NB4 (cell line): ENCODE results near the gene PIEZO2.

Source experiments
- MYC ChIP-seq: IDR thresholded peaks from 2 replicates; pipeline ENCODE4 v1.6.1; 2011; ENCODE audit warnings: low read depth, low read length
- POLR2A ChIP-seq: IDR thresholded peaks from 2 replicates; pipeline ENCODE4 v1.6.1; 2011; ENCODE audit warnings: mild to moderate bottlenecking; ENCODE audit not compliant: insufficient read length; ENCODE audit errors: extremely low read depth
- TF ChIP-seq, protein P1 (sequence below): IDR thresholded peaks from one replicate; pipeline ENCODE4 v1.5.1; 2012; ENCODE audit warnings: low read depth, low read length
- TF ChIP-seq, protein P2 (sequence below): IDR thresholded peaks from 2 replicates; pipeline ENCODE4 v1.6.1; 2011; ENCODE audit warnings: low read depth, low read length

DNA sequence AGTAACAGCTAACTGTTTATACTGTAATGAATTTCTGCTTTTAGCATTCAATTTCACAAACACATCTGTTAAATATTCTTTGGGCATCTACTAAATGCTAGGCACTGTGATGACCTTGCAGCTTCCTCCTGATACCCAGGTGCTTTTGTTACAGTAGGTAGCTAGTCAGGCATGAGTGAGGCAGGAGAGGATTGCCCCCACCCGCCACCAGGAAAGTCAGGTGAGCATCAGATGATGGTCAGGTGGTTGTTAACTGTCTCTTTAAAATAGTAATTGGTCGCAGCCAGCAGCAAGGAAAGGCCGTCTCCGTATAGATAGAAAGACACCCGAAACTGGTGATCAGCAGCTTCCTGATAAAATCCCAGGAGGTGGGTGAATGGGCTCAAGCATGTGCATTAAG lies 255.6 kb downstream of the PIEZO2 start:
- TF ChIP-seq, protein P1, sequence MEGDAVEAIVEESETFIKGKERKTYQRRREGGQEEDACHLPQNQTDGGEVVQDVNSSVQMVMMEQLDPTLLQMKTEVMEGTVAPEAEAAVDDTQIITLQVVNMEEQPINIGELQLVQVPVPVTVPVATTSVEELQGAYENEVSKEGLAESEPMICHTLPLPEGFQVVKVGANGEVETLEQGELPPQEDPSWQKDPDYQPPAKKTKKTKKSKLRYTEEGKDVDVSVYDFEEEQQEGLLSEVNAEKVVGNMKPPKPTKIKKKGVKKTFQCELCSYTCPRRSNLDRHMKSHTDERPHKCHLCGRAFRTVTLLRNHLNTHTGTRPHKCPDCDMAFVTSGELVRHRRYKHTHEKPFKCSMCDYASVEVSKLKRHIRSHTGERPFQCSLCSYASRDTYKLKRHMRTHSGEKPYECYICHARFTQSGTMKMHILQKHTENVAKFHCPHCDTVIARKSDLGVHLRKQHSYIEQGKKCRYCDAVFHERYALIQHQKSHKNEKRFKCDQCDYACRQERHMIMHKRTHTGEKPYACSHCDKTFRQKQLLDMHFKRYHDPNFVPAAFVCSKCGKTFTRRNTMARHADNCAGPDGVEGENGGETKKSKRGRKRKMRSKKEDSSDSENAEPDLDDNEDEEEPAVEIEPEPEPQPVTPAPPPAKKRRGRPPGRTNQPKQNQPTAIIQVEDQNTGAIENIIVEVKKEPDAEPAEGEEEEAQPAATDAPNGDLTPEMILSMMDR: no peak
- TF ChIP-seq POLR2A (no peak), MYC (no peak)
- TF ChIP-seq, protein P2, sequence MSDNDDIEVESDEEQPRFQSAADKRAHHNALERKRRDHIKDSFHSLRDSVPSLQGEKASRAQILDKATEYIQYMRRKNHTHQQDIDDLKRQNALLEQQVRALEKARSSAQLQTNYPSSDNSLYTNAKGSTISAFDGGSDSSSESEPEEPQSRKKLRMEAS: no peak
